Measurements from ENCODE around the gene PLEKHA7.
"Not testable (repeated sequence)": the region's sequence is repeated elsewhere in the genome, so short reads cannot be mapped to it uniquely, and the experiment has no call there.

PLEKHA7 gene

DNA sequence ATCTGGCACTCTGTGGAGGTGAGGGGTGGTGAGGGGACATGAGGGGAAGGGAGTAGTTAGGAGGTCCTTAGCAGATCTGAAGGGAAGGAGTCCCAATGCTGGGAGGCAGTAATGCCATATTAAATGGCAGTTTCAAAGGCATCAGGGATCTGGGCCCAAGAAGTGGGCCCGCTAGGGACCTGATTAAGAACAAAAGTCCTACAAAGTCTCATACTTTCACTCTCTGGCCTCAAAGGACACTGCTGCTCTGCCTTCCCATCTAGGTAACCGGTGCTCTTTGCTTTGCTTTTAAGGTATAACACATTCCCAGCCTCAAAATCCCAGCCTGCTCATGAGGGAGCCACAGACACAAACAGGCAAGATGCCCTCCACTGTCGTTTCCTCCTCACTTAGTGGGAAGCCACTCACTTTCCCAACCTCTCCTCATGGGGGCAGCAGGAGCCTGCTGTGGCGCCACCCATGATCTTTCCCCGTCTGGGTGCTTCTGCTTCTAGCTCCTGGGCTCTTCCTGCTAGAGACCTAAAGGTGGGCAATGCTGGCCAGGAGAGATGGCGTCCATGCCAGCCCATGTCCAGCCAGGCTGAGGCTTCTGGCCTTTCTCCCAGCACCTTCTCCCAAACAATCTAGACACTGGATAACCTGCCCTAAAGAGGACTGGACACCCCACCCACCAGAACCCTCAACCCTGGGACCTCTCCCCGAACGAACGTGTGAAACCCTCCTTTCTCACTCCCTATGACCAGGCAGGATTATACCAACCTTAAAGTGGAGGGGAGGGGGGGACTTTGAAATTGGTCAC is 68.3 kb downstream of the PLEKHA7 start:
- DNase-seq (ENCODE audit: low read depth, low spot score), result peak; percentile 90

- DNase-seq (ENCODE audit: low read depth, low spot score), result no peak
Observed at GRCh38 chr11:16942911-16943310, 71.3 kb downstream of the PLEKHA7 start.

- DNase-seq (ENCODE audit: low read depth, low spot score), result no peak
Observed at GRCh38 chr11:16942342-16942741, 71.9 kb downstream of the PLEKHA7 start.

DNA sequence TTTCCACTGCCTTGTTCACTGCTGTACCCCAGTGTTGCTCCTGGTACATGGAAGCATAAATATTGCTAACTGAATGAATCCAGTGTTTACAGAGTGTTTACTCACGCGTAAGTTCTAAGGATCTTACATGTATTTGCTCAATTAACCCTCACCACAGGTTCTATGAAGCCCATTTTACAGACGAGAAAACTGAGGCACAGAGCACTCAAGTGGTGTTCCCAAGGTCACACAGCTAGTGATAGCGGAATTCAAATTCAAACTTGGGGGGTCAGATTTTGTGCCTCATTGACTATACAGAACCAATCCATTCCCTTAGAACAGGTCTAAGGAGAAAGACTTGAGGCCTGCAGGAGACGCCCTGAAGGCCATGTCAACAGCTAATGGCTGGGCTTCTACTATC is 72.3 kb downstream of the PLEKHA7 start:
- DNase-seq (ENCODE audit: low read depth, low spot score), result no peak

- no peak for DNase-seq (ENCODE audit: low read depth, low spot score)
Observed at GRCh38 chr11:16938061-16938460, 76.2 kb downstream of the PLEKHA7 start.

DNA sequence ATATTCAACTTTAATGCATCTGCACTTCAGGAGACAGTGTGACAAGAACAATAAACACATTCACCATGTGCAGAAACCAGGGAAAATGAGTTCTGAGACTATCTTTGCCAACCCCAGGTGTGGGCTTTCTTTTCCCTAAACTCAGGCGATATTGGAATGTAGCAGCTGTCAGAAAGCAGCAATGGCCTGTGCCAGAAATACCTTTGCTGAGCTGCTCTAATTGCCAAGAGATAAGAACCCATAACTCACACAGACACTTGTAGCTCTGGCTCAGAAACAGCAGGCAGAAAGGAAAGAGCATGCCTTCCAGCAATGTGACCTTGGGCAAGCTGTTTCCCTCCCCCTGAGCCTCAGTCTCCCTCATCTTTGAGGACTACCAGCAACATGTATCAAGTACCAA is 77.6 kb downstream of the PLEKHA7 start:
- peak; percentile 37 for DNase-seq (ENCODE audit: low read depth, low spot score)

DNA sequence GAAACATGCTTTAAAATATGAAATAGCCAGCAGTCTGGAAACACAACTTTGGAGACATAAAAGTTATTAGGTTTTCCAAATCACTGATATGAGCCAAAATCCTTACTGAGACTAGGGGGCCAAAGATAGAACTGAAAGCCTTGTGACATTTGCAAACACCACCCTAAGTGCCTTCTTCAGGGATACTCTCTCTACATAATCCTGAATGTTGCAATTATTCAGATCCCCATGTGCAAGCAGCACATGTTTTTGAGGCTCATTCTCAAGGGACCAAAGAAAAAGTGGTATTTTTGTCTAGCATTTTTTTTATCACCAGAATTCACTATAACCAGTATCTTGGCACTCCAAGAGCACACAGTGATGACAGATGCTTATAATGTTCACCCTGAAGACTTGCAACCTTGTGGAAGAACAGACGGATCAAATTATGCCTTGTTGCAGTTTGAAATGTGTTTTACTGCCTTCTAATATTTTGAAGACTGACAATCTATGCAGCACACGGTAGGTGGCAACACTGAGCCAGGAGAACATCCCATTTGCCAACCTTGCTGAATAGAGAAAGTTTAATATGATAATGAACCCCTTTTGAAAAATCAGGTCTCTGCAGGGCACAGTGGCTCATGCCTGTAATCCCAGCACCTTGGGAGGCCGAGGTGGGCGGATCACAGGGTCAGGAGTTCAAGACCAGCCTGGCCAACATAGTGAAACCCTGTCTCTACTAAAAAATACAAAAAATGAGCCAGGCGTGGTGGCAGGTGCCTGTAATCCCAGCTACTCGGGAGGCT is 78.5 kb downstream of the PLEKHA7 start:
- DNase-seq (ENCODE audit: low read depth, low spot score), result peak; percentile 64

- DNase-seq (ENCODE audit: low read depth, low spot score), result peak; percentile 15
Observed at GRCh38 chr11:16933756-16934603, 80.2 kb downstream of the PLEKHA7 start.

DNA sequence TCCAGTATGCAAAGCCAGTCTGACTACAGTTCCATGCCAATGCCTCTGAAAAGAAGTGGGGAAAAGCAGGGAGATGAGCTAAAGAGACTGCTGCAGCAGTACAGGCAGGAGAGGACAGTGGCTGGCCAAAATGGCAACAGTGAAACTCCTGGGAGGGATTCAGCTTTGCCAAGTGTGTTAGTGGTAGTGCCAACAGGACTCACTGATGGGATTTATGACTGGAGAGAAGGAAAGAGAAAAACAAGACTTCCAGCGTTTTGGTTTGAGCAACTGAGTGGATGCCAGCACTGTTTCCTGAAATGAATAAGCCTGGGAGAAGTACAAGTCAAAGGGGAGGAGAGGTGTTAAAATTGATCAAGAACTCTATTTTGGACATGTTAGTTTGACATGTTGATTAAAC is 80.9 kb downstream of the PLEKHA7 start:
- no peak for DNase-seq (ENCODE audit: low read depth, low spot score)

- no peak for DNase-seq (ENCODE audit: low read depth, low spot score)
Observed at GRCh38 chr11:16928044-16928443, 86.2 kb downstream of the PLEKHA7 start.

DNA sequence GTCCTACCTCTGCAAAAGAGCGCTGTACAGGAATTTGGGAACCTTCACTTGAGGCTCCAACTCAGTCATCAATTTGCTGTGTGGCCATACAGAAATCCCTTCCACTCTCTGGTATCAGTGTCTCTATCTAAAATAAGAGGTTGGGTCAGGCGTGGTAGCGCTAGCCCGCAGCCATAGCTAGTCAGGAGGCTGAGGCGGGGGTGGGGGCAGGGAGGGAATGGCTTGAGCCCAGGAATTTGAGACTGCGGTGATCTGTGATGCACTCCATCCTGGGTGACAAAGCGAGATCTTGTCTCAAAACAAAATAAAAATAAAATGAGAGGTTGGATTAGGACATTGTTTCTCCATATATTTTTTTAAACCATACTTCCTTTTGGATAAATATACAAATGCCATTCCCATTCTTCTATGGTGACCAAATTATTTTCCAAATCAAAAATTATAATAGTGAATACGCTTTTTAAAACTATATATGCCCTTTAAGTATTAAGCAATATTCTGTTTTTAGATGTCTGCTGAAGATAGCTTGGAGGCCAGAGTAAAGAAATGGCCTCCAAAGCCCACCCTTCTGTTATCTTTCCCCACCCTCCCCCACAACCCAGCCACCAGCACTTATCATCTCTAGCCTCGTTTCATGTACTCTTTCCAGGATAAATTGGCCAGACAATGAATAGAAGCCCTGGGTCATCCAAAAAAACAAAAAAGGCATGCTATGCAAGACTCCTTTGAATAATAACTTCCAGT is 87.2 kb downstream of the PLEKHA7 start:
- no peak for DNase-seq (ENCODE audit: low read depth, low spot score)

DNA sequence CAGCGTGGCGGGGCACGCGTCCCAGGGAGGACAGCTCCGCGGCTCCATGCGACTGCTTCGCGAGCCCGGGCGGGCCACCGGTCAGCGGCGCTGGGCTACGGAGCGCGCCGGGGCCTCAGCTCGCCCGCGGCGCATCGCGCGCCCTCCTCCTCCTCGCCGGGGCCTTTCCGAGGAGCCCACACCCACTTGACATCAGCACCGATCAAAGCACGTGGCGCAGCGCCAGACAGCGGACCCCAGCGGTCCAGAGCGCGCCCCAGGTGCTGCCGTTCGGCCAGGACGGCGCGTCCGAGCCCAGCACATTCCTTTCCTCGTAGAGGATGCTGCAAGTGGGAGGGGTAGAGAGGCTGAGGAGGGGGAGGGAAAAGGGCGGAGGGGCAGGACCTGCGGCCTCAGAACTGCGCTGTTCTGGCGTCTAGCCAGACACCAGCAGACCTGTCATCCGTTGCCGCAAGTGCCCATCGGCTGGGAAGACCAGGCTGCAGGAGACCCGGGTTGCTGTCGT is 88.6 kb downstream of the PLEKHA7 start:
- peak; percentile 77 for DNase-seq (ENCODE audit: low read depth, low spot score)

- DNase-seq (ENCODE audit: low read depth, low spot score), result peak; percentile 83
Observed at GRCh38 chr11:16924826-16925560, 89.2 kb downstream of the PLEKHA7 start.

DNA sequence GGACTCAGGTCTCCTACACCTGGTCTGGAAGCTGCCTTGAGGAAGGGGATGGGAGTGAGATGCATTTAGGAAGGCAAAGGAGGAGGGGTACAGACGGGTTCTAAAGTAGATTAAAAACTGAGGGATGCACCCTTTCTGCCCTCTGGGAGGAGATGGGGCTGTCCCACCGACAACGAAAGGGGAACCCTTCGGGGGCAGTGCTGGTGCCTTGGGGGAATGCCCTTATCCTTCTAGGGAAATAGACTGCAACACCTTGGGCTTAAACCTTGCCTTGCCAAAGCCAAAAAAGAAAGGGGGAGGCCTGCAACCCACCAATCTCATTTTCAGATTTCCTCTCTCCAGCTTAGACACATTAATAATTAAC is 89.8 kb downstream of the PLEKHA7 start:
- no peak for DNase-seq (ENCODE audit: low read depth, low spot score)

DNA sequence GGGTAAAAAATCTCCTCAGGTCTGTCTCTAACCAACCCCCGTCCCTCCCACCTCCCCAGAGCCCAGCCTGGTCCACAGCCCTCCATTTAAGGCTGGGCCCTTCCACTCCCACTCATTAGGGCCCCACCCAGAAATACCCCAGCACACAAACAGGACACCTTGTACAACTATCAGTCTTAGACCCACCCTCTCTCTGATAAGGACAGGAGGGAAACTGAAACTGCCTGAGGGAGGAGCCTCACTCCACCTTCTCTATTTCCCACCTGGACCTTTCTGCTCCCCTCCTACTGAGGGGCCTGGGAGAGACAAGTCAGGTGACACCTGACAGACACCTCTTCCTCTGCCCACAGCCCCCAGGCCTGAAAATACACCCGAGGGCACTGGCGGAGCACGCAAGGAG is 90.2 kb downstream of the PLEKHA7 start:
- DNase-seq (ENCODE audit: low read depth, low spot score), result no peak

DNA sequence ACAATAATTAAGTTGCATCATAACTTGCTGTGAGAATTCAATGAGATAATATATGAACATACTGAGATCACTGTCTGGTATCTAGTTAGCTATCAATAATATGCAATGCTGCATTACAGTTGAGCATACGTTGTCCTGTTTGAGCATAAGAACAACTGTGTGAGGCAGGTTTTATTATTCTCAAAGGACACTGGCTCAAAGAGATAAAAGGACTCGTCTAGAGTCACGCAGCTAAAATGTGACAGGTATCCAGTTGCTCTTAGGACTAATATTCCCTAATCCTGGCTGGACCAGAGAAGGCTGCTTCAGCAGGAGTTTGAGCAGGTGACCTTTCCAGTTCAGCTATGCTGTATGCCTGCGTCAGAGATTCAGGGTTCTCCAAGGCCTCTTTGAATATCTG is 92.5 kb downstream of the PLEKHA7 start:
- DNase-seq (ENCODE audit: low read depth, low spot score), result no peak

DNA sequence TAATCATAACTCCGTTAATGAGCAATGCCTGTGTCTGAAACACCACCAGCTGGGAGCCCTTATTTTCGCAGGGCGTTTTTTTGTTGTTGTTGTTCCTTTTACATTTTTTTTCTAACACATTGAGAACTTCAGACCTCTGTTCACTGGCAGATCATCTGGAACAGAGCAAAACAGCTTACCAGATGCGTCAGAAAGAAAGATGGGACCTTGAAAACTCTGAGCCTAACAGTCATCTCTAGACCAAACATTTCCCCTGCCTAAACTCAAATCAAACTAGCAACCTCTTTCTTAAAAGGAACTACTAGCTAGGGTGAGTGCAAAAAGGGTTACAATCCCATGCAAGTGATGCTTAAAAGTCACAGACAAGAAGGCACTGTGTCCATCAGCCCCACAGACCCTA is 93.2 kb downstream of the PLEKHA7 start:
- DNase-seq (ENCODE audit: low read depth, low spot score), result no peak

GRCh38 chr11:16920559-16920958 is 93.7 kb downstream of the PLEKHA7 start:
- no peak for DNase-seq (ENCODE audit: low read depth, low spot score)

DNA sequence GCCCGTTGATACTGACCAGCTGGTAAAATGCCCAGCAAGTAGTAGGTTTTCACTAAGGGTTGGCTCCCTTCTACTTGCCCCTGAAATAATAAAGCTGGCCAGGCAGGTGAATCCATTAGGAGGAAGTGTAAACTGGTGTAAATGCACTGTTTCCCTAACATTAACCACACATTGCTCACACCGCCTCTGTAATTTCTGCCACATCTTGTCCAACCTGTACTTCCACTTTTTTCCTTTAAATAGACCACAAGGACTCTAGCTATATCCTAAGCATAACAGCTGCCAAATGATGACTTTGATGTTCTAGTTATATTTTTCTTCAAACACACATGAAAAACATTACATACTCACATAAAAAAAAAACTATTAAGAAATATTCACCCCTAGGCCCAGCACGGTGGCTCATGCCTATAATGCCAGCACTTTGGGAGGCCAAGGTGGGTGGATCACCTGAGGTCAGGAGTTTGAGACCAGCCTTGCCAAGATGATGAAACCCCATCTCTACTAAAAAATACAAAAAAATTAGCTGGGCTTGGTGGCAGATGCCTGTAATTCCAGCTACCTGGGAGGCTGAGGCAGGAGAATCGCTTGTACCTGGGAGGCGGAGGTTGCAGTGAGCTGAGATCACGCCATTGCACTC is 95.6 kb downstream of the PLEKHA7 start:
- DNase-seq (ENCODE audit: low read depth, low spot score), result not testable (repeated sequence)

DNA sequence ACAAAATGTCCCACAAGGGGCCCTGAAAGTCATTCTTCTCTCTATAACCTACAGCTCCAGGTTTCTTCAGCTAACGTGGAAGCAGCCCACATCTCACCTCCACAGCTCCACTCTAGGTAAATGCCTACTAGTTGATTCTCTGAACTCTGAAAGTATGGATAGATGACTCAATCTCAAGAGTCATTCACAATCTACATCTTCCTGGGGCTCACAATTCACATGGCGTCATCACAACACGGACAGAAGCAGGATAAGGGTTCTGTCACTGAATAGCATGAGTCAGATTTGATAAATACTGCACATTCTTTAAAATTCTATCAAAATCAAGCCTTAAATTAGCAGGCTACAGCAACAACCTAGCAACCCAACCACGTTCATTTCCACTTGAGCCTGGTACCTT is 96.3 kb downstream of the PLEKHA7 start:
- peak; percentile 39 for DNase-seq (ENCODE audit: low read depth, low spot score)

Measured in astrocyte of the hippocampus (primary cell).